Right atrium auricular region (tissue), 2 donors: ENCODE measurements around the gene IFT43. TPM values are rescaled to one million over a fixed set of nuclear protein-coding genes. Genes with fewer than 3 reads are reported as not detected.

ENCODE experiments used
- DNase-seq: peaks from one replicate; pipeline ENCODE4 v3.0.0-alpha.2; 2019; ENCODE audit warnings: low spot score
- H3K27ac ChIP-seq, 2 donors: fragments of 200-600 bp; sonication (generic); 1 replicate in 1 of 2; 2 replicates in 1 of 2; pipeline ENCODE4 v1.5.1; 2016 to 2019
- H3K27me3 ChIP-seq, 2 donors: fragments of 200-600 bp; sonication (generic); one replicate each; pipeline versions ENCODE4 v1.5.1 to v1.6.0; 2017 to 2019
- H3K36me3 ChIP-seq: fragments of 200-600 bp; sonication (generic); one replicate; pipeline ENCODE4 v1.5.1; 2016
- H3K4me1 ChIP-seq, 2 donors: fragments of 200-600 bp; sonication (generic); one replicate each; pipeline versions ENCODE4 v1.5.1 to v1.6.0; 2017 to 2019
- H3K4me3 ChIP-seq, 2 donors: fragments of 200-600 bp; sonication (generic); 1 replicate in 1 of 2; 2 replicates in 1 of 2; pipeline ENCODE4 v1.5.1; 2017 to 2019; ENCODE audit warnings: mild to moderate bottlenecking in 1 of 2, moderate library complexity in 1 of 2
- H3K9me3 ChIP-seq, 2 donors: fragments of 200-600 bp; sonication (generic); one replicate each; pipeline ENCODE4 v1.5.1; 2019
- CTCF ChIP-seq, 2 donors: fragments of 200-600 bp; sonication (generic); IDR thresholded peaks; one replicate each; pipeline ENCODE4 v1.5.1; 2019; ENCODE audit warnings: antibody characterized with exemption in 2 of 2
- total RNA-seq, 2 donors: library from RNA; depleted of rRNA; stranded (reverse); fragments of >200 nt; gene quantifications; one replicate each; pipeline ENCODE4 v1.1.0, GENCODE V29; 2016

IFT43 gene
- total RNA-seq, 2 donors from 2014 or later, result 32.6 to 59.0 TPM

DNA sequence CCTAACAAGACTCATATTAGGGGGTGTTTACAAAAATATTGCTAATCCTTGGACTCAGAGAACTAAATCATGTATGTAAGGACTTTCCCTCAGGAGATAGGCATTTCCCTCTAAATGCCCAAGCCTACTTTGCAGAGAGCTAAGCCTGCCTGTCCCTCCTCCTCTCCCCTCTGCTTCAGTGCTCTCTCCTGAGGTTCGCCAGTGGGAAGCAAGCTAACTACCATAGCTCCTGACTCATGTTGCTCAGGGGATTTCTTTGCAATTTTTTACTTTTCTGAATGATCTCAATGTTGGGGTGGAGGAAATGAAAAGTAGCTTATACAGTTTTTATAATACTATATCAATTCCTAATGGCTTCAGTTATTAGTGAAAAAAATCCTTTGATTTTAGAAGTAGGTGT is 29.6 kb downstream of the IFT43 start:
- Histone ChIP-seq H3K4me3 (no peak overlapping the region), H3K27me3 (no peaks in the 10 kb centered on the region), H3K27ac (peak overlapping the region in 1 of 2 donors; percentile 97), H3K36me3 (peaks cover 24% of the 10 kb centered on the region), H3K4me1 (peaks cover 0 to 24% of the 10 kb centered on the region in 2 donors), H3K9me3 (peaks cover 0 to 14% of the 10 kb centered on the region in 2 donors)
- no peak for TF ChIP-seq CTCF (IDR thresholded peaks at IDR 0.05)
- DNase-seq, result no peak

GRCh38 chr14:76015668-76016067 is 30.1 kb downstream of the IFT43 start:
- no peaks in the 10 kb centered on the region for H3K27me3 ChIP-seq
- H3K4me3 ChIP-seq, result no peak overlapping the region
- DNase-seq, result no peak
- no peak for TF ChIP-seq CTCF (IDR thresholded peaks at IDR 0.05)
- peak overlapping the region in 1 of 2 donors; percentile 97 for H3K27ac ChIP-seq
- H3K36me3 ChIP-seq, result peaks cover 25% of the 10 kb centered on the region
- peaks cover 0 to 15% of the 10 kb centered on the region in 2 donors for H3K9me3 ChIP-seq
- H3K4me1 ChIP-seq, result peaks cover 0 to 24% of the 10 kb centered on the region in 2 donors

GRCh38 chr14:76019676-76020075 is 34.1 kb downstream of the IFT43 start:
- Histone ChIP-seq H3K27ac (no peak overlapping the region), H3K9me3 (peaks cover 0 to 15% of the 10 kb centered on the region in 2 donors), H3K4me1 (no peaks in the 10 kb centered on the region), H3K4me3 (no peak overlapping the region), H3K27me3 (no peaks in the 10 kb centered on the region), H3K36me3 (peaks cover 34% of the 10 kb centered on the region)
- no peak for TF ChIP-seq CTCF (IDR thresholded peaks at IDR 0.05)
- DNase-seq, result no peak

GRCh38 chr14:76022991-76023390 is 37.4 kb downstream of the IFT43 start:
- peaks cover 28% of the 10 kb centered on the region for H3K36me3 ChIP-seq
- H3K4me3 ChIP-seq, result no peak overlapping the region
- no peaks in the 10 kb centered on the region for H3K4me1 ChIP-seq
- no peaks in the 10 kb centered on the region for H3K27me3 ChIP-seq
- H3K27ac ChIP-seq, result peak overlapping the region in 1 of 2 donors; percentile 75
- peaks cover 0 to 15% of the 10 kb centered on the region in 2 donors for H3K9me3 ChIP-seq
- TF ChIP-seq CTCF (IDR thresholded peaks at IDR 0.05), result no peak
- DNase-seq, result no peak

GRCh38 chr14:76023757-76024156 is 38.2 kb downstream of the IFT43 start:
- Histone ChIP-seq H3K9me3 (peaks cover 0 to 15% of the 10 kb centered on the region in 2 donors), H3K27ac (peak overlapping the region in 1 of 2 donors; percentile 75), H3K4me3 (no peak overlapping the region), H3K27me3 (no peaks in the 10 kb centered on the region), H3K4me1 (no peaks in the 10 kb centered on the region), H3K36me3 (peaks cover 25% of the 10 kb centered on the region)
- DNase-seq, result no peak
- TF ChIP-seq CTCF (IDR thresholded peaks at IDR 0.05), result no peak
